ENCODE results near the gene CITED2. TPM values are rescaled to one million over a fixed set of nuclear protein-coding genes. Genes with fewer than 3 reads are reported as not detected.

The CITED2 gene
- total RNA-seq, 4 donors from 2014 or later, result 53.4 to 260 (median 159) TPM

DNA sequence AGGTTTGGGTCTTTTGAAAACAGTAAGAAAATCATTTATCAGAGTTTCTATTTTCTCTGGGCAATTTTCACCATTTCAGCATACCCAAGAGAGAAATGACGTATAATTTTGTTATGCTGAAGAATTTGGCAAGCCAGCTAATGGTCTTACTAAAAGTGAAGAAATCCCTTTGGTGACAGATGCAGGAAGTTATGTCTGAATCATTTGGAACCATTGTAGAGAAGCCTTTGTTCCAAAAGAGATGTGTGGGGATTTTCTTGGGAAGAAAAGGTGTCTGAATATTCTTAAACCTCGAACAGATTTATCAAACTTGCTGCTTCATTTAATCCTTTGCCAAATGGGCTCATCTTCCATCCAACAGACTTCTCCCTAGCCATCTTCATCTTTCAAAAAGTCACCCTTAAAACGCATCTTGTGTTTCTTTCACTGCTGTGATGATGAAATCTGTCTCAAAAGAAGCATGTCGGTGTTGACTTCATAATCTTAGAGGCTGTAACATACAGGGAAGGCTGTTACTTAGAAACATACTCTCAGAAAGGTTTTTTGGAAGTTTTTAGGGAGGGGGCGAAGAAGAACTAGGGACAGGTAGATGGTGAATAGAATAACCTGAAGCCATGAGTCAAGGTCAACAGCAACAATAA is 39.5 kb downstream of the CITED2 start:
- intact Hi-C loops (cut with DNase I; ENCODE audit: low total_unique reads), result no loop called here
- no peak for DNase-seq
- Histone ChIP-seq H3K27ac (peak overlapping the region in 1 of 2 donors; percentile 33), H3K9me3 (no peaks in the 10 kb centered on the region), H3K36me3 (no peaks in the 10 kb centered on the region), H3K4me3 (no peak overlapping the region), H3K27me3 (no peaks in the 10 kb centered on the region), H3K4me1 (no peaks in the 10 kb centered on the region)
- TF ChIP-seq, protein P1, sequence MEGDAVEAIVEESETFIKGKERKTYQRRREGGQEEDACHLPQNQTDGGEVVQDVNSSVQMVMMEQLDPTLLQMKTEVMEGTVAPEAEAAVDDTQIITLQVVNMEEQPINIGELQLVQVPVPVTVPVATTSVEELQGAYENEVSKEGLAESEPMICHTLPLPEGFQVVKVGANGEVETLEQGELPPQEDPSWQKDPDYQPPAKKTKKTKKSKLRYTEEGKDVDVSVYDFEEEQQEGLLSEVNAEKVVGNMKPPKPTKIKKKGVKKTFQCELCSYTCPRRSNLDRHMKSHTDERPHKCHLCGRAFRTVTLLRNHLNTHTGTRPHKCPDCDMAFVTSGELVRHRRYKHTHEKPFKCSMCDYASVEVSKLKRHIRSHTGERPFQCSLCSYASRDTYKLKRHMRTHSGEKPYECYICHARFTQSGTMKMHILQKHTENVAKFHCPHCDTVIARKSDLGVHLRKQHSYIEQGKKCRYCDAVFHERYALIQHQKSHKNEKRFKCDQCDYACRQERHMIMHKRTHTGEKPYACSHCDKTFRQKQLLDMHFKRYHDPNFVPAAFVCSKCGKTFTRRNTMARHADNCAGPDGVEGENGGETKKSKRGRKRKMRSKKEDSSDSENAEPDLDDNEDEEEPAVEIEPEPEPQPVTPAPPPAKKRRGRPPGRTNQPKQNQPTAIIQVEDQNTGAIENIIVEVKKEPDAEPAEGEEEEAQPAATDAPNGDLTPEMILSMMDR (IDR thresholded peaks at IDR 0.05), result no peak
- no peak for TF ChIP-seq POLR2A (IDR thresholded peaks at IDR 0.05)

DNA sequence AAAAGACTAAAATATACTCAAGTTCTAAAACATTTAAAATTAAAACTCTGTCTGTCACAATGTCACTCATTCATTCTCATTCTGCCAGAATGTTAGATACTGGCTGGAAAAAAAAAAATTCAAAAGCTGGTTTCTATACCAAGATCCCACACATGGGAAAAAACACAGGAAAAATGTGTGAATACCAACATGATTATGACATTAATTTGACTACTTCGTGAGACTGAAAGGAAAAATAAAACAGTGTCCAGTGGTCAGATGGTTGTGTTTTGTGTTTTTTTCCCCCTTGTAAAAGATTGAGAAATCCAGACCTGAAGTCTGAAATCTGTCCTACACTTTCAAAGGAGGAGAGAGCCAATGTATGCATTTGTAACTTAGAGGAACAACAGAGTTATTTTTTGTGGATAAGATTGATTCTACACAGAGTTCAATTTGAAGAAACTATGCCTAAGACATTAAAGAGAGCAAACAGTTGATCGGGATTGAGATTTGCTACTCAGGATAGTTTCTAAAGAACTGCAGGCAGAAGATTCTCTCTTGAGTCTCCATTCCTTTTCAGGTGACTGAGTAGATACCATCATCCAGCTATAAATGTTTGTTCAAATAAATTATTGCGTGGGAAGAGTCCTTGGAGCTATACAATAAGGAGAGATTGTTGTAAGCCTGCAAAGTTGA is 43.5 kb downstream of the CITED2 start:
- no peak for TF ChIP-seq POLR2A (IDR thresholded peaks at IDR 0.05)
- TF ChIP-seq, protein P1 (IDR thresholded peaks at IDR 0.05), result no peak
- no peak overlapping the region for H3K4me3 ChIP-seq
- H3K27me3 ChIP-seq, result no peaks in the 10 kb centered on the region
- intact Hi-C loops (cut with DNase I; ENCODE audit: low total_unique reads), result no loop called here
- no peaks in the 10 kb centered on the region for H3K36me3 ChIP-seq
- no peaks in the 10 kb centered on the region for H3K9me3 ChIP-seq
- no peak overlapping the region for H3K27ac ChIP-seq
- no peak for DNase-seq
- H3K4me1 ChIP-seq, result no peaks in the 10 kb centered on the region

DNA sequence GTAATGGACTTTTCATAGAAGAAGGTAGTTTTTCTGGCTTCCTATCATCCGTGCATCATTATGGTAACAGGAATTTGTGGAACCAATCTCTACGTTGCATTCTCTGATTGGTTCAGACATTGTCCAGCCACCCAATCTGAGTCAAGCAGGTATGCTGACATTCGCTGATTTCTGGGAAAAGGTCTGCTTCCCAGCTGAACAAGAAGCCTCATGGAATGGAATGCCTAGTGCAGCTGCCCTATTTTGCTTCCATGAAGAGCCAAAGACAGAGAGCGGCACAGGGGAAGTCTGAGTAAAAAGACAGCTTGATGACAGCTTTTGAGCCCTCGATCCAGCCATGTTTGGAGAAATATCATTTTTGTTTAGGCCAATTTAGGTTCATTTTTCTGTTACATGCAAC is 44.1 kb downstream of the CITED2 start:
- H3K27me3 ChIP-seq, result no peaks in the 10 kb centered on the region
- no peak for TF ChIP-seq POLR2A (IDR thresholded peaks at IDR 0.05)
- TF ChIP-seq, protein P1 (IDR thresholded peaks at IDR 0.05), result no peak
- H3K4me1 ChIP-seq, result no peaks in the 10 kb centered on the region
- H3K4me3 ChIP-seq, result no peak overlapping the region
- H3K9me3 ChIP-seq, result no peaks in the 10 kb centered on the region
- no peak overlapping the region for H3K27ac ChIP-seq
- DNase-seq, result no peak
- no peaks in the 10 kb centered on the region for H3K36me3 ChIP-seq
- intact Hi-C loops (cut with DNase I; ENCODE audit: low total_unique reads), result no loop called here

DNA sequence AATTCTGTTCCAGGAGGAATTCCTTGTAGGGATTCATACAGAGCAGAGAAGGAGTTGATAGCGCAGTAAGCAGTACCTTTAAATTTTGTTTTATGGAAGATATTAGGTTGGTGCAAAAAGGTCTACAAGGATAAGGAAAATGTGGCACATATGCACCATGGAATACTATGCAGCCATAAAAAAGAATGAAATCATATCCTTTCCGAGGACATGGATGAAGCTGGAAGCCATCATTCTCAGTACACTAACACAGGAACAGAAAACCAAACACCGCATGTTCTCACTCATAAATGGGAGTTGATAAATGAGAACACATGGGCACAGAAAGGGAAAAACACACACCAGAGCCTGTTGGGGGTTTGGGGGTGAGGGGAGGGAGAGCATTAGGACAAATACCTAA is 45.2 kb downstream of the CITED2 start:
- H3K4me3 ChIP-seq, result no peak overlapping the region
- no peaks in the 10 kb centered on the region for H3K9me3 ChIP-seq
- no peaks in the 10 kb centered on the region for H3K4me1 ChIP-seq
- no peaks in the 10 kb centered on the region for H3K27me3 ChIP-seq
- no peaks in the 10 kb centered on the region for H3K36me3 ChIP-seq
- no peak overlapping the region for H3K27ac ChIP-seq
- no peak for TF ChIP-seq POLR2A (IDR thresholded peaks at IDR 0.05)
- TF ChIP-seq, protein P1 (IDR thresholded peaks at IDR 0.05), result no peak
- intact Hi-C loops (cut with DNase I; ENCODE audit: low total_unique reads), result no loop called here
- no peak for DNase-seq

DNA sequence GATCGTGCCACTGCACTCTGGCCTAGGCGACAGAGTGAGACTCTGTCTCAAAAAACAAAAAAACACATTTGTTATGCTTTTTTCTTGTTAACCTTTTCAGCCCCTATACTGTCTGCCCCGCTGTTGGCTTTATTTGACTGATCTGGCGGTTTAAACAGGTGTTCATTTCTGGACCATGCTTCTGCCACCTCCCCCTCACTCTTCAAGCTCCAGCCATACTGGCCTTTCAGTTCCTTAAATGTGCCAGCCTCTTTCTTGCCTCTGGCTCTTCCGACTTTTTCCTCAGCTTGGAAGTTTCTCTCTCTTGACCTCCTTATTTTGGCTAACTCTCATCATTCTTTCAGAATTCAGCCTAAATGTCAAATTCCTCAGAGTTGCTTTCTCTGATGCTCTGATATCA is 47.4 kb downstream of the CITED2 start:
- H3K4me3 ChIP-seq, result no peak overlapping the region
- no peak for TF ChIP-seq POLR2A (IDR thresholded peaks at IDR 0.05)
- TF ChIP-seq, protein P1 (IDR thresholded peaks at IDR 0.05), result no peak
- H3K27ac ChIP-seq, result no peak overlapping the region
- intact Hi-C loops (cut with DNase I; ENCODE audit: low total_unique reads), result no loop called here
- DNase-seq, result no peak
- no peaks in the 10 kb centered on the region for H3K36me3 ChIP-seq
- H3K9me3 ChIP-seq, result no peaks in the 10 kb centered on the region
- no peaks in the 10 kb centered on the region for H3K27me3 ChIP-seq
- H3K4me1 ChIP-seq, result no peaks in the 10 kb centered on the region

Measured in uterus (tissue), 4 donors.